Measurements from ENCODE around the gene CD160.
"Not testable (repeated sequence)": the region's sequence is repeated elsewhere in the genome, so short reads cannot be mapped to it uniquely, and the experiment has no call there.

CD160 gene

DNA sequence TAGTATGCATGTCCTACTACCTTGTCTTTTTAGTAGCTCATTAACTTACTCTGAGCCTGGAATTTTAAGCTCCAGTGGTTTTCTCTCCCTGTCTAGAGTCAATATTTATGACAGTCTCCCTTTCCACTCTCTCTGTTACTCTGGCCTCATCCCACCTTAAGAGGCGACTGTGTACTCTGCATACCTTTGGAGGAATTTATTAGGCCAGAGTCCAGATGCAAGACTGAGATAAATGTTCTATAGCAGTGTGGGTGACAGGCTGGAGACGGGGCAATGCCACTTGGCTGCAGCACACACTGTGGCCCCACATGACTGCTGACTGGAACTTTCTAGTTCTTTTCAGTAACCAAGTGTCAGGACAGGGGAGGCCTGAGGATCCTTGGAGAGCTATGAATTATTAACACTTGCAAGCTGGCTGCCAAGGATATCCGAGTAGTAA is 8.1 kb upstream of the CD160 start:
- DNase-seq (ENCODE audit: low read depth), result no peak
- H3K4me3 ChIP-seq (ENCODE audit: low read depth, low read length), result no peak overlapping the region
- TF ChIP-seq, protein P1, sequence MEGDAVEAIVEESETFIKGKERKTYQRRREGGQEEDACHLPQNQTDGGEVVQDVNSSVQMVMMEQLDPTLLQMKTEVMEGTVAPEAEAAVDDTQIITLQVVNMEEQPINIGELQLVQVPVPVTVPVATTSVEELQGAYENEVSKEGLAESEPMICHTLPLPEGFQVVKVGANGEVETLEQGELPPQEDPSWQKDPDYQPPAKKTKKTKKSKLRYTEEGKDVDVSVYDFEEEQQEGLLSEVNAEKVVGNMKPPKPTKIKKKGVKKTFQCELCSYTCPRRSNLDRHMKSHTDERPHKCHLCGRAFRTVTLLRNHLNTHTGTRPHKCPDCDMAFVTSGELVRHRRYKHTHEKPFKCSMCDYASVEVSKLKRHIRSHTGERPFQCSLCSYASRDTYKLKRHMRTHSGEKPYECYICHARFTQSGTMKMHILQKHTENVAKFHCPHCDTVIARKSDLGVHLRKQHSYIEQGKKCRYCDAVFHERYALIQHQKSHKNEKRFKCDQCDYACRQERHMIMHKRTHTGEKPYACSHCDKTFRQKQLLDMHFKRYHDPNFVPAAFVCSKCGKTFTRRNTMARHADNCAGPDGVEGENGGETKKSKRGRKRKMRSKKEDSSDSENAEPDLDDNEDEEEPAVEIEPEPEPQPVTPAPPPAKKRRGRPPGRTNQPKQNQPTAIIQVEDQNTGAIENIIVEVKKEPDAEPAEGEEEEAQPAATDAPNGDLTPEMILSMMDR (conservative IDR thresholded peaks at IDR 0.05; ENCODE audit: low read depth, low read length), result no peak

DNA sequence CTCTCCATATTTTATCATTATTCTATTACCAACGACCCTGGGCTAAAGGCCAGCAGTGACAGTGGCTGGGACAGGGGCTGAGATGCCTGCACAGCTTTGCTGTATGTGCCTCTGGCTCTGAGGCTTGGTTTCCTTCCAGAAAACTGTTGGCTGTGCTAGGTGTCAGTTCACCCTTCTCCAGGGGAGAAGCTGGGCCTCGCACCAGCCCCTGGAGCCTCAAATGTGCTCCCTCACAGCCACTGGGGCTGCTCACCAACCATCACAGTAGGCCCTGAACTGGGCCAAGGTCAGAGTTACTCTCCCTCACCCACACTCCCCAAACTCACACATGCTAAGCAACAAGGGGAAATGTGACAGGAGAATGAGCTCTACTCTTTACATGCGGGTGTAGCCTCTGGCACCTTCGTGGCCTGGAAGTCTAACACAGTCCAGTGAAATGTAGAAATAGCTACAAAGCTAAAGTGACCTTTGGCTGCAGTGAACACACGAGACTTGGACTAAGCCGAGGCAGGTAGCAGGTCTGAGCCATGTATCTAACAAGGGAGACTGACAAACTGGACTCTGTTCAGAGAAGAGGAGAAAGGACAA is 4.7 kb upstream of the CD160 start:
- H3K4me3 ChIP-seq (ENCODE audit: low read depth, low read length), result no peak overlapping the region
- DNase-seq (ENCODE audit: low read depth), result no peak
- TF ChIP-seq, protein P1 (conservative IDR thresholded peaks at IDR 0.05; ENCODE audit: low read depth, low read length), result no peak

DNA sequence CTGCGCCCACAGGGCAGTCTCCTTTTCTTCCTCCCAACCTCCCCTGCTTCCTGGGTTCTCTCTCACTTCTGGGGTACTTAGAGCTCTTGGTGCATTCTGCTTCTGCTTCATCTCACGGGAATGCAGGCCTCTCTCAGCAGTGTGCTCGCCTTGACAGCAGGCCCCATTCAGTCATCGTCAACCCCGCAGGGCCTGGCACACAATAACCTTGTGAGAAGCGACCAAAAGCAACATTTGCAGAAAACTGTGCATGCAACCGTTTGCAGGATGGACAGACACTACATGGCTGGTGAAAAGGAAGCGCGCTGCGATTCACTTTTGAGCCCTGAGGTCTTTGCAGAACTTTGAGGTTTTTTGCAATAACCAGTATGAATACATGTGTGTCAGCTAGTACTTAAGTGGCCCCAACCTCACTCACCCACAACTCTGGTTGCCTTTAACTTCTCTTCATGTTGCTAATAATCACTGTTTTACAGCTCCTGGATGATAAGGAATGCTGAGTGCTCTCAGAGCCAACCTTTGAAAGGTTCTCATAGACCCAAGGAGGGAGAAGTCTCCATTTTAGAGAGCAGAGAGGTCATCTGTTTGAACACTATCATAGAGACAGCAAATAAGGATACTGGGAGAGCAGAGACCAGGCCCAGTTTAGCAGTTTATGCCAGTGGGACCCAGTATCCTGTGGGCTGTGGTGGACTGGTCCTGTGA is 2.5 kb upstream of the CD160 start:
- TF ChIP-seq, protein P1 (conservative IDR thresholded peaks at IDR 0.05; ENCODE audit: low read depth, low read length), result no peak
- no peak for DNase-seq (ENCODE audit: low read depth)
- H3K4me3 ChIP-seq (ENCODE audit: low read depth, low read length), result no peak overlapping the region

DNA sequence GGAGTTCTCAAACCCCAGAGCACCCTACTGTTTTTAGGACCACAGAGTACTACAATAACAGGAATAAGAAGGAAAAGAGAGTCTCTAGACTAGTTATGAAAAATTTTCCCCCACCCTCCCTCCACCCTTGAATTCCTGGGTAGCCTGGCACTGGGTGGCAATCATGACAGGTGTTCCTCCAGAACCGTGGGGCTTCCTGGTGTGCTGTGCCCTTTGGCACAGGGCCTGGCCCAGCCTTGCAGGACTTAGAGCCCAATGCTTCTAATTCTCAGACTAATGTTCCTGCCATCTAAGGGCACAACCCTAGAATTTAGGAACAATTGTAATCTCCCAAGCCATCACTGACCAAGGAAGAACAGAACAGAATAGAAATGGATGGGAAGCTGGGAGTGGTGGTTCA is 1.5 kb upstream of the CD160 start:
- no peak for DNase-seq (ENCODE audit: low read depth)
- no peak overlapping the region for H3K4me3 ChIP-seq (ENCODE audit: low read depth, low read length)
- TF ChIP-seq, protein P1 (conservative IDR thresholded peaks at IDR 0.05; ENCODE audit: low read depth, low read length), result no peak

DNA sequence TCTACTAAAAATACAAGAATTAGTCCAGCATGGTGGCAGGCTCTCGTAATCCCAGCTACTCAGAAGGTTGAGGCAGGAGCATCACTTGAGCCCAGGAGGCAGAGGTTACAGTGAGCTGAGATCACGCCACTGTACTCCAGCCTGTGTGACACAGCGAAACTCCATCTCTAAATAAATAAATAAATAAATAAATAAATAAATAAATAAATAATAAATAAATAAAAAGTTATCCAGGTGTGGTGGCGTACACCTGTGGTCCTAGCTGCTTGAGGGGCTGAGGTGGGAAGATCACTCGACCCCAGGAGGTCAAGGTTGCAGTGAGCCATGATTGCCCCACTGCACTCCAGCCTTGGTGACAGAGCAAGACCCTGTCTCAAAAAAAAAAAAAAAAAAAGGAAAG is 834 bp upstream of the CD160 start:
- not testable (repeated sequence) for DNase-seq (ENCODE audit: low read depth)

DNA sequence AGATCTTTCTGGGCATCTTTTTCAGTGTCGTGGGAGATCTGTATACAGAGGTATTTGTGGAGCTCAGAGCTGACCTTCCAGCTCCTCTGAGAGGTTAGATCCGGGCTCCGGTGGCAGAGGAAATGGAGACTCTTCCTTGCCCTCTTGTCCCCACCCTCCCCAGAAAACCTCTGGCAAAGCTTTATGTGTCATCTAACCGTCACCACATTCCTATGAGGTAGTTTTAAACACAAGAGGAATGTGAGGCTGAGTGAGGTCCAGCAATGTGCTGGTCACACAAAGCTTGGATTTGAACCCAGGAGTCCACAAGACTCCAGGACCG is 1.2 kb downstream of the CD160 start:
- DNase-seq (ENCODE audit: low read depth), result peak; percentile 69
- H3K4me3 ChIP-seq (ENCODE audit: low read depth, low read length), result no peak overlapping the region
- TF ChIP-seq, protein P1 (conservative IDR thresholded peaks at IDR 0.05; ENCODE audit: low read depth, low read length), result no peak

More for the DNA sequence above, 834 bp upstream of the CD160 start:
- not testable (repeated sequence) for H3K4me3 ChIP-seq (ENCODE audit: low read depth, low read length)

DNA sequence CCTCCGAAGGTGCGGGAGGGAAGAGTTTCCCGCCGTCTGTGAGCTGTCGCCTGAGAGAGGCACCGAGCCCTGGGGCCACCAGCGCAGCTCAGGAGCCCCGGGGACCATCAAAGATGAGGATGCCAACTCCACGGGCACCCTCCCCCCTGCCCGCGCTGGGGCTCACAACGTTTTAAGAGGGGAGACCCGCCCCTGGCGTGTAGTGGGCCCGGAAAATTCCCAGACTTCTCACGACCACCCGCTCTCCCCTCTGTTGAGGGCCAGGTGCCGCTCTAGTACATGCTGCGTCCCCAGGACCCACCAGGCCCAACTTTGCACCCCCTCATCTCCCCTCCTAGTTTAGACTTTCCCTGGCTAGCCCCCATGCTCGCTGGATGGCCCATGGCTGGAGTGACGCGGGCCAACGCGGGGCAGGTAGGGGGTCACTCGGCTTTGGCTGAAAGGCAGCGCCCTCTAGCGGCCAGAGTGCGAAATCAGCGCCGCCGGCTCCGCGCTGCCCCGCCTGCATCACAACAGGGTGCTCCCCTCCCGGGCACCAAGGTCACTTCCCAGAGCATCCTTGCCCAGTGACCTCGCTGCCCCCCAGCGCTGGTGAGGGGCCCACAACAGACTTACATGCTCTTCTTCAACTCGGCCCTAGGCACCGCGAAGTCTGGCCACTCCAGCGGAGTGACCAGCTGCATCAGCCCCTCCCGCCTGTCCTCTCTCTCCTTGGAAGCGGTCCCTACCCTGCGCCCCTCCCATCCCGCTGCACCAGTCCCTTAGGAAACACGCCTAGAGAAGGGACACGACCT is 1.8 kb downstream of the CD160 start:
- TF ChIP-seq, protein P1 (conservative IDR thresholded peaks at IDR 0.05; ENCODE audit: low read depth, low read length), result peak; percentile 83
- DNase-seq (ENCODE audit: low read depth), result peak; percentile 52
- peak overlapping the region; percentile 50 for H3K4me3 ChIP-seq (ENCODE audit: low read depth, low read length)

DNA sequence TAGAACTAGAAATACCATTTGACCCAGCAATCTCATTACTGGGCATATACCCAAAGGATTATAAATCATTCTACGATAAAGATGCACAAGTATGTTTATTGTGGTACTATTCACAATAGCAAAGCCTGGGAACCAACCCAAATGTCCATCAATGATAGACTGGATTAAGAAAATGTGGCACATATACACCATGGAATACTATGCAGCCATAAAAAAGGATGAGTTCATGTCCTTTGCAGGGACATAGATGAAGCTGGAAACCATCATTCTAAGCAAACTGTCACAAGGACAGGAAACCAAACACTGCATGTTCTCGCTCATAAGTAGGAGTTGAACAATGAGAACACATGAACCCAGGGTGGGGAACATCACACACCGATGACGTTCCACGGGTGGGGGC is 6.9 kb downstream of the CD160 start:
- DNase-seq (ENCODE audit: low read depth); H3K4me3 ChIP-seq (ENCODE audit: low read depth, low read length): not testable (repeated sequence)

All from choroid plexus epithelial cell (primary cell).